Astrocyte of the spinal cord (primary cell): Measurements from ENCODE around the gene SPX.

Source experiments
- DNase-seq: peaks from one replicate; pipeline ENCODE4 v3.0.0; 2011; ENCODE audit warnings: low read depth, low spot score
- H3K4me3 ChIP-seq: 2 replicates; pipeline ENCODE4 v1.5.1; 2011; ENCODE audit warnings: low read depth, mild to moderate bottlenecking, low read length, moderate library complexity
- CTCF ChIP-seq: IDR thresholded peaks from 2 replicates; pipeline ENCODE4 v1.5.1; 2012; ENCODE audit warnings: low read depth, mild to moderate bottlenecking, low read length, inconsistent platforms
- in situ Hi-C: cut with HindIII; loops from 2 replicates; pipeline ENCODE4 v1.10.0; 2017; ENCODE audit warnings: low sequenced_read_pairs

Gene SPX

DNA sequence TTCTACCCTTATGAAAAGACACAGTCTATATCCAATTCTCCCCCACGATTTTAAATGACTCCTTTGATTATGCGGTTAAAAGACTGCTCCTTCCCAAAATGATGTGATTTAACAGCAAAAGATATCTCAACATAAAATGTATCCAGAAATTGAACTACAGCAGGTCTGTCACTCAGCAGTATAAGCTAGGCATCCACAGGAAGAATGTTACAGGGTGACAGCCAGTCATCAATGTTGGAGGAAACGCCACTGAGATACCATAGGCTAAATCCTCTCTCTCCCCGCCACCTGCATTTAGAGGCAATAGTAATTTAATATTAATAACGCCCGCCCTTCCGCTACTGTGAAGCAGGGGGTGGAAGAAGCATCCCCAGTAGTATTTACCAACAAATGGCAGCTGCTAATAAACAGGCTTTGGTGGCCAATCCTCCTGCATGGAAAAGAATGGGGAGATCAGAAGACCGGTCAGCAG is 25.3 kb upstream of the SPX start:
- peak overlapping the region; percentile 80 for H3K4me3 ChIP-seq
- in situ Hi-C loops, result no loop called here

DNA sequence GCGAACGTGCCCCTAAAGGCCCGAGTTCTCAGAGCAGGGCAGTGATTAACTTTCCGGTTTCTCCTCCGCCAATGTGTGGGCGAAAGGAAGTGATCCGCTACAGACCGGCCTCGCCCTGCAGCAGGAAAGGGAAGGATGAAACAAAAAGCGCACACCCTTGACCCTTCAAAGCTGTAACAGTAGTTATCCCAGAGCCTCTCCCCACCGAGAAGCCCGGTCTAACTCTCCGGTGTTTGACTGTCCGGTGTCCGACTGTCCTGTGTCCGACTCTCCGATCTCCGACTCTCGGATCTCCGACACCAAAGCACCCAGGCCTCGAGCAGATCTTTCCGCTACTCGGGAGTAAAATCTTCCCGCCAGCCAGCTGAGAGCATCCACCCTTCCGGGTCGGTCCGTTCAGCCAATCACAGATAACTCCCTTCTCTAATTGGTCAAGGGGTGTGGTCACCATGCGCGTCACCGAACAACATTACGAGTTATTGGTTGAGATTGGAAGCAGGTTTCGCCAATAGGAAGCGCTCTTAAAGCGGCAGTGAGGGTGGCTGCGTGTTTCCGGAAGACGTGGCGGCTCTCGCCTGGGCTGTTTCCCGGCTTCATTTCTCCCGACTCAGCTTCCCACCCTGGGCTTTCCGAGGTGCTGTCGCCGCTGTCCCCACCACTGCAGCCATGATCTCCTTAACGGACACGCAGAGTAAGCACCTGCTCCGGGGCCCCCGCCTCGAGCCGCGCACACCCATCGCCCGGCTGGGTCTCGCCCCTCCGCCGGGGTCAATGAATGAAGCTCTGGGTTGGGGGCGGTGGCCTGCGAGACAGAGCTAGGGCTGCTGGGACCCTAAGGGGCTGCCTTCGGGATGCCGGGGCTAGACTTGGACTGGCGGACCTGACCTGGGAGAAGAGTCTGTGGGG is 24.6 kb upstream of the SPX start, which contains the start of the genes GOLT1B and RECQL:
Gene GOLT1B, plus strand, starts transcription at position 532 of the 906 bp plus-strand sequence. Its CDS starts 135 bp downstream, at position 667.
Gene RECQL, minus strand, starts transcription at position 378 of the 906 bp plus-strand sequence. CDS start 2,065 bp downstream, outside the sequence.
- peak within 1 kb of the TSS; percentile 80 for H3K4me3 ChIP-seq
- TF ChIP-seq CTCF, result no peak
- DNase-seq, result peak; percentile 98
- in situ Hi-C loops, result no loop called here

More for the DNA sequence above, 25.3 kb upstream of the SPX start:
- no peak for DNase-seq
- TF ChIP-seq CTCF, result no peak

DNA sequence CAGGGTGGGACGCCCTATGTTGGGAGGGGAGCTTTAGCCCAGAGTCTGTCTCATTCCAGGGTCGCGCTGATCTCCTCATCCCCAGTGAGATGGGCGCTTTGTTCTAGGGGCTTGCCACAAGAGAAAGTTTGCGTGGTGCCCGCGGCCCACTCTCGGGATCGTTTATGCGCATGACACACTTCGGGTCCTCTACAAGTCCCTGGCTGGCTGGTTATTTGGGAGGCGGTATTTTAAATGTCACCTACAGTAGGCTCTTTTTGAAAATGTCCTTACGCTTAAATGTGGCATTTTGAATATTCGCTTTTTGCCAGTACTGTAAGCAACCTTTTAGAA is 24.0 kb upstream of the SPX start:
- DNase-seq, result peak; percentile 36
- no peak for TF ChIP-seq CTCF
- in situ Hi-C loops, result no loop called here
- peak overlapping the region; percentile 80 for H3K4me3 ChIP-seq

GRCh38 chr12:21502872-21503271 is 23.2 kb upstream of the SPX start:
- H3K4me3 ChIP-seq, result peak overlapping the region; percentile 80
- DNase-seq, result no peak
- in situ Hi-C loops, result no loop called here
- TF ChIP-seq CTCF, result no peak

- no peak for DNase-seq
- no peak overlapping the region for H3K4me3 ChIP-seq
- in situ Hi-C loops, result no loop called here
- no peak for TF ChIP-seq CTCF
Observed at GRCh38 chr12:21505888-21506287, 20.2 kb upstream of the SPX start.

- no peak for DNase-seq
- in situ Hi-C loops, result no loop called here
- TF ChIP-seq CTCF, result no peak
Observed at GRCh38 chr12:21507849-21508248, 18.2 kb upstream of the SPX start.

More at GRCh38 chr12:21507849-21508248, 18.2 kb upstream of the SPX start:
- no peak overlapping the region for H3K4me3 ChIP-seq
